Measurements from ENCODE around the gene WNK1. TPM values are rescaled to one million over a fixed set of nuclear protein-coding genes. Genes with fewer than 3 reads are reported as not detected.

Gene WNK1
- polyA plus RNA-seq, 1 donor from 2014 or later = 25.9 TPM

DNA sequence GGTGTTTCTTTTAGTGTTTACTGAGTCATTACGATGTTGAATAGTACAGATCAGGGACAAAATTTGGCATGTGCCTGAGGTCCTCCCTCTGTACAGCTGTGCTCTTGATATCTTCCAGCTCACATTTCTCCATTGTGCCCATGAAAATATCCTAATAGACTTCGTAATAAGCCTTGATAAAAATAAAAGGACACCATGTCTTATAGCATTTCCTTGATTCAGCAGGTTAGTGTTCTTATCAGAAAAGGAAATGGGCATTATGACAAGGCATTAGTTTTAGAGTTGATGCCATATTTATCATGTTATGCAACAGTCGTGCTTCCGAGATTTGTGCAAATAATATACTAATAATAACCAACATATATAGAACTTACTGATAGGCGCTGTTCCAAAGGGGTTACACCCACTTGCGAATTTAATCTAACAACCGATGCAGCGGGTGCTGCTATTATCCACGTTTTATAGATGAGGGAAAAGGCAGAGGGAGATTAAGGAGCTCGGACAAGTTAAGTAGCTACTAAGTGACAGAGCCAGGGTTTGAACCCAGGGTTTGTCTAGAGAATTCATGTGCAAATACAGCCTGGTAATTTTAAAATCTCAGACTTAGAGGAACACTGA, 15.1 kb upstream of the WNK1 start:
- H3K27me3 ChIP-seq (ENCODE audit: insufficient read depth, low read depth, low read length) = no peaks in the 10 kb centered on the region

DNA sequence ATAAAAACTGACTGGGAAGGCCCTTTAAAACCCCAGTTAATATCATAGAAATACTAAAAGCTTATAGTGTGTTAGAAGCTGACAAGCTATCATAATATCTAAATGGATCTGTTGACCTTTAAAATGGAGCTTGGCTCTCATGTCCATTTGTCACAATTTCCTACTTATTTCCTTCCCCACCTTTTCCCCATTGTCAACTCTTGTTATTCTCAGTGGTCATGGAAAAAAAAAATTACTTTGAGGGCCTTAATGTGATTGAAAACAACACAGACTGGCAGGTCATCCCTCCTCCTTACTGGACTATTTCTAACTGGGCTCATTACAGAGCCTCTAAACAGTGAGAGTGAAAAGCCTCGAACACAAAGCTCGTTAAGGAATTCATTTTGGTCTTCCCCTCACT, 13.7 kb upstream of the WNK1 start:
- Histone ChIP-seq H3K27ac (ENCODE audit: low read length) (no peak overlapping the region), H3K27me3 (ENCODE audit: insufficient read depth, low read depth, low read length) (no peaks in the 10 kb centered on the region), H3K79me2 (replicated peaks; ENCODE audit: insufficient read depth, low read length) (no peaks in the 10 kb centered on the region), H4K20me1 (ENCODE audit: insufficient read depth) (no peaks in the 10 kb centered on the region), H3K9me2 (ENCODE audit: insufficient read depth, low read length) (no peaks in the 10 kb centered on the region), H3K4me2 (ENCODE audit: low read length) (no peak overlapping the region), H2AFZ (ENCODE audit: low read depth, low read length) (no peak overlapping the region), H3F3A (ENCODE audit: insufficient read depth, low read length, poor library complexity, severe bottlenecking) (no peaks in the 10 kb centered on the region), H3K9me3 (ENCODE audit: low read length) (no peaks in the 10 kb centered on the region), H3K9ac (ENCODE audit: low read length) (no peak overlapping the region), H3K36me3 (ENCODE audit: insufficient read depth, low read length) (no peaks in the 10 kb centered on the region), H3K4me3 (ENCODE audit: low read length) (no peak overlapping the region)
- TF ChIP-seq, protein P1, sequence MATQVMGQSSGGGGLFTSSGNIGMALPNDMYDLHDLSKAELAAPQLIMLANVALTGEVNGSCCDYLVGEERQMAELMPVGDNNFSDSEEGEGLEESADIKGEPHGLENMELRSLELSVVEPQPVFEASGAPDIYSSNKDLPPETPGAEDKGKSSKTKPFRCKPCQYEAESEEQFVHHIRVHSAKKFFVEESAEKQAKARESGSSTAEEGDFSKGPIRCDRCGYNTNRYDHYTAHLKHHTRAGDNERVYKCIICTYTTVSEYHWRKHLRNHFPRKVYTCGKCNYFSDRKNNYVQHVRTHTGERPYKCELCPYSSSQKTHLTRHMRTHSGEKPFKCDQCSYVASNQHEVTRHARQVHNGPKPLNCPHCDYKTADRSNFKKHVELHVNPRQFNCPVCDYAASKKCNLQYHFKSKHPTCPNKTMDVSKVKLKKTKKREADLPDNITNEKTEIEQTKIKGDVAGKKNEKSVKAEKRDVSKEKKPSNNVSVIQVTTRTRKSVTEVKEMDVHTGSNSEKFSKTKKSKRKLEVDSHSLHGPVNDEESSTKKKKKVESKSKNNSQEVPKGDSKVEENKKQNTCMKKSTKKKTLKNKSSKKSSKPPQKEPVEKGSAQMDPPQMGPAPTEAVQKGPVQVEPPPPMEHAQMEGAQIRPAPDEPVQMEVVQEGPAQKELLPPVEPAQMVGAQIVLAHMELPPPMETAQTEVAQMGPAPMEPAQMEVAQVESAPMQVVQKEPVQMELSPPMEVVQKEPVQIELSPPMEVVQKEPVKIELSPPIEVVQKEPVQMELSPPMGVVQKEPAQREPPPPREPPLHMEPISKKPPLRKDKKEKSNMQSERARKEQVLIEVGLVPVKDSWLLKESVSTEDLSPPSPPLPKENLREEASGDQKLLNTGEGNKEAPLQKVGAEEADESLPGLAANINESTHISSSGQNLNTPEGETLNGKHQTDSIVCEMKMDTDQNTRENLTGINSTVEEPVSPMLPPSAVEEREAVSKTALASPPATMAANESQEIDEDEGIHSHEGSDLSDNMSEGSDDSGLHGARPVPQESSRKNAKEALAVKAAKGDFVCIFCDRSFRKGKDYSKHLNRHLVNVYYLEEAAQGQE (IDR thresholded peaks at IDR 0.05; ENCODE audit: borderline replicate concordance) = no peak
- TF ChIP-seq MXI1 (conservative IDR thresholded peaks at IDR 0.05; ENCODE audit: poor library complexity, severe bottlenecking) (no peak), EP300 (conservative IDR thresholded peaks at IDR 0.05; ENCODE audit: poor library complexity, severe bottlenecking) (no peak), SMC3 (conservative IDR thresholded peaks at IDR 0.05; ENCODE audit: poor library complexity) (no peak), RAD21 (conservative IDR thresholded peaks at IDR 0.05) (no peak), EZH2 (IDR thresholded peaks at IDR 0.05; ENCODE audit: borderline replicate concordance, insufficient read depth, low read length, poor library complexity, severe bottlenecking) (no peak), POLR2AphosphoS5 (IDR thresholded peaks at IDR 0.05) (no peak), TAF1 (IDR thresholded peaks at IDR 0.05; ENCODE audit: low read depth) (no peak)
- TF ChIP-seq, protein P2, sequence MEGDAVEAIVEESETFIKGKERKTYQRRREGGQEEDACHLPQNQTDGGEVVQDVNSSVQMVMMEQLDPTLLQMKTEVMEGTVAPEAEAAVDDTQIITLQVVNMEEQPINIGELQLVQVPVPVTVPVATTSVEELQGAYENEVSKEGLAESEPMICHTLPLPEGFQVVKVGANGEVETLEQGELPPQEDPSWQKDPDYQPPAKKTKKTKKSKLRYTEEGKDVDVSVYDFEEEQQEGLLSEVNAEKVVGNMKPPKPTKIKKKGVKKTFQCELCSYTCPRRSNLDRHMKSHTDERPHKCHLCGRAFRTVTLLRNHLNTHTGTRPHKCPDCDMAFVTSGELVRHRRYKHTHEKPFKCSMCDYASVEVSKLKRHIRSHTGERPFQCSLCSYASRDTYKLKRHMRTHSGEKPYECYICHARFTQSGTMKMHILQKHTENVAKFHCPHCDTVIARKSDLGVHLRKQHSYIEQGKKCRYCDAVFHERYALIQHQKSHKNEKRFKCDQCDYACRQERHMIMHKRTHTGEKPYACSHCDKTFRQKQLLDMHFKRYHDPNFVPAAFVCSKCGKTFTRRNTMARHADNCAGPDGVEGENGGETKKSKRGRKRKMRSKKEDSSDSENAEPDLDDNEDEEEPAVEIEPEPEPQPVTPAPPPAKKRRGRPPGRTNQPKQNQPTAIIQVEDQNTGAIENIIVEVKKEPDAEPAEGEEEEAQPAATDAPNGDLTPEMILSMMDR (IDR thresholded peaks at IDR 0.05; ENCODE audit: poor library complexity, severe bottlenecking) = no peak

More for the DNA sequence above, 15.1 kb upstream of the WNK1 start:
- H3K4me2 ChIP-seq (ENCODE audit: low read length) = no peak overlapping the region
- H3K9me2 ChIP-seq (ENCODE audit: insufficient read depth, low read length) = no peaks in the 10 kb centered on the region
- no peaks in the 10 kb centered on the region for H4K20me1 ChIP-seq (ENCODE audit: insufficient read depth)
- H2AFZ ChIP-seq (ENCODE audit: low read depth, low read length) = no peak overlapping the region
- no peaks in the 10 kb centered on the region for H3F3A ChIP-seq (ENCODE audit: insufficient read depth, low read length, poor library complexity, severe bottlenecking)
- H3K27ac ChIP-seq (ENCODE audit: low read length) = no peak overlapping the region
- no peak overlapping the region for H3K9ac ChIP-seq (ENCODE audit: low read length)
- H3K79me2 ChIP-seq (replicated peaks; ENCODE audit: insufficient read depth, low read length) = no peaks in the 10 kb centered on the region
- TF ChIP-seq SMC3 (conservative IDR thresholded peaks at IDR 0.05; ENCODE audit: poor library complexity) = no peak
- TF ChIP-seq EP300 (conservative IDR thresholded peaks at IDR 0.05; ENCODE audit: poor library complexity, severe bottlenecking) = no peak
- TF ChIP-seq EZH2 (IDR thresholded peaks at IDR 0.05; ENCODE audit: borderline replicate concordance, insufficient read depth, low read length, poor library complexity, severe bottlenecking) = no peak
- TF ChIP-seq POLR2AphosphoS5 (IDR thresholded peaks at IDR 0.05) = no peak
- no peak for TF ChIP-seq MXI1 (conservative IDR thresholded peaks at IDR 0.05; ENCODE audit: poor library complexity, severe bottlenecking)
- TF ChIP-seq RAD21 (conservative IDR thresholded peaks at IDR 0.05) = no peak
- TF ChIP-seq TAF1 (IDR thresholded peaks at IDR 0.05; ENCODE audit: low read depth) = no peak
- TF ChIP-seq, protein P1 (IDR thresholded peaks at IDR 0.05; ENCODE audit: borderline replicate concordance) = no peak
- TF ChIP-seq, protein P2 (IDR thresholded peaks at IDR 0.05; ENCODE audit: poor library complexity, severe bottlenecking) = no peak
- H3K36me3 ChIP-seq (ENCODE audit: insufficient read depth, low read length) = no peaks in the 10 kb centered on the region
- no peak overlapping the region for H3K4me3 ChIP-seq (ENCODE audit: low read length)
- no peaks in the 10 kb centered on the region for H3K9me3 ChIP-seq (ENCODE audit: low read length)
